HG03575 (cell line): ENCODE data around the gene TOR1AIP1.
A peak's percentile ranks its signal among the peaks of the same experiment; 100 is the strongest.
"Not testable (repeated sequence)": the region's sequence is repeated elsewhere in the genome, so short reads cannot be mapped to it uniquely, and the experiment has no call there.

ENCODE experiments used
- ATAC-seq: cut with Tn5 transposase; IDR thresholded peaks from one replicate; pipeline ENCODE4 v1.9.1; 2021; ENCODE audit not compliant: unreplicated experiment, insufficient number of reproducible peaks, low FRiP score; ENCODE audit errors: extremely low read depth

The TOR1AIP1 gene

GRCh38 chr1:179929955-179930798 is 48.1 kb downstream of the TOR1AIP1 start:
- no peak for ATAC-seq

GRCh38 chr1:179930867-179931266 is 48.8 kb downstream of the TOR1AIP1 start:
- no peak for ATAC-seq

GRCh38 chr1:179933219-179933618 is 51.1 kb downstream of the TOR1AIP1 start:
- ATAC-seq = no peak

GRCh38 chr1:179935909-179936496 is 53.9 kb downstream of the TOR1AIP1 start:
- ATAC-seq = no peak

GRCh38 chr1:179937668-179938254 is 55.7 kb downstream of the TOR1AIP1 start:
- no peak for ATAC-seq

- no peak for ATAC-seq
Measured at GRCh38 chr1:179938752-179939151, 56.7 kb downstream of the TOR1AIP1 start.

GRCh38 chr1:179939941-179940340 is 57.9 kb downstream of the TOR1AIP1 start:
- ATAC-seq = no peak

GRCh38 chr1:179941454-179941853 is 59.4 kb downstream of the TOR1AIP1 start:
- ATAC-seq = no peak

- ATAC-seq = no peak
Measured at GRCh38 chr1:179950651-179951050, 68.6 kb downstream of the TOR1AIP1 start.

GRCh38 chr1:179951383-179952144 is 69.5 kb downstream of the TOR1AIP1 start:
- ATAC-seq = no peak

- no peak for ATAC-seq
Measured at GRCh38 chr1:179952186-179952585, 70.1 kb downstream of the TOR1AIP1 start.

- ATAC-seq = no peak
Measured at GRCh38 chr1:179953974-179954492, 71.9 kb downstream of the TOR1AIP1 start.

GRCh38 chr1:179954493-179955286 is 72.6 kb downstream of the TOR1AIP1 start, which contains the start of gene CEP350:
TSS of gene CEP350 (plus strand) at chr1:179954810. CDS start at chr1:179986182, 31,372 bp downstream.
- ATAC-seq = peak; percentile 87

- ATAC-seq = no peak
Measured at GRCh38 chr1:179955287-179955680, 73.2 kb downstream of the TOR1AIP1 start.

GRCh38 chr1:179955731-179956130 is 73.6 kb downstream of the TOR1AIP1 start:
- no peak for ATAC-seq

- ATAC-seq = no peak
Measured at GRCh38 chr1:179958359-179958758, 76.3 kb downstream of the TOR1AIP1 start.

- ATAC-seq = not testable (repeated sequence)
Measured at GRCh38 chr1:179962168-179962567, 80.1 kb downstream of the TOR1AIP1 start.

- no peak for ATAC-seq
Measured at GRCh38 chr1:179966551-179966950, 84.5 kb downstream of the TOR1AIP1 start.
